Kidney (tissue), 14 donors: ENCODE results near the gene RPS6KB2. TPM values are rescaled to one million over a fixed set of nuclear protein-coding genes. Genes with fewer than 3 reads are reported as not detected.
A peak's percentile ranks its signal among the peaks of the same experiment; 100 is the strongest.

Source experiments
- DNase-seq, 5 donors: peaks; one replicate each; pipeline ENCODE4 v3.0.0-alpha.2; 2013 to 2020
- FAIRE-seq: peaks from 2 replicates; lab custom pipeline; 2012; peaks lifted over from hg19 to GRCh38; lab: Jason Lieb, UNC
- H3K27ac ChIP-seq, 2 donors: one replicate each; pipeline ENCODE4 v1.7.0; 2013; ENCODE audit warnings: low read depth in 2 of 2, low read length in 2 of 2, inconsistent platforms in 1 of 2
- H3K27me3 ChIP-seq: one replicate; pipeline ENCODE4 v1.7.1; 2013; ENCODE audit warnings: low read length, inconsistent platforms; ENCODE audit not compliant: control insufficient read depth, insufficient read depth
- H3K36me3 ChIP-seq, 3 donors: one replicate each; pipeline versions ENCODE4 v1.7.0 to v1.7.1; 2013; ENCODE audit warnings: low read length in 3 of 3, control low read depth in 1 of 3, inconsistent platforms in 1 of 3; ENCODE audit not compliant: insufficient read depth in 3 of 3, control insufficient read depth in 2 of 3
- H3K4me1 ChIP-seq, 3 donors: one replicate each; pipeline versions ENCODE4 v1.7.0 to v1.7.1; 2013; ENCODE audit warnings: low read length in 3 of 3, inconsistent platforms in 1 of 3, low read depth in 1 of 3; ENCODE audit not compliant: control insufficient read depth in 2 of 3, insufficient read depth in 2 of 3
- H3K4me3 ChIP-seq, 3 donors: one replicate each; pipeline versions ENCODE4 v1.7.0 to v1.8.1; 2013; ENCODE audit warnings: low read length in 3 of 3, control low read depth in 1 of 3, inconsistent platforms in 1 of 3
- H3K9ac ChIP-seq, 3 donors: one replicate each; pipeline versions ENCODE4 v1.7.0 to v1.7.1; 2013; ENCODE audit warnings: low read length in 3 of 3, control low read depth in 1 of 3, inconsistent platforms in 1 of 3
- H3K9me3 ChIP-seq, 3 donors: one replicate each; pipeline versions ENCODE4 v1.7.0 to v1.7.1; 2013; ENCODE audit warnings: low read length in 3 of 3, control low read depth in 1 of 3, inconsistent platforms in 1 of 3; ENCODE audit not compliant: control insufficient read depth in 2 of 3, insufficient read depth in 1 of 3
- CTCF ChIP-seq: IDR thresholded peaks from 3 replicates; pipeline ENCODE4 v1.5.1; 2012; ENCODE audit warnings: mild to moderate bottlenecking, moderate library complexity, borderline replicate concordance; ENCODE audit not compliant: insufficient read depth; ENCODE audit errors: extremely low read depth
- intact Hi-C: fragments of 100-400 bp; cut with DNase I; formaldehyde crosslinking; loops from one replicate; pipeline ENCODE4 v1.11.1; 2022
- polyA plus RNA-seq: library from polyadenylated mRNA; stranded (reverse); fragments of 350-450 nt; fragmentation: Illumina TruSeq; extraction: RNeasy Lipid Tissue Mini Kit (QIAGEN cat#74804); gene quantifications from one replicate; pipeline ENCODE4 v1.2.3, GENCODE V29; 2014; ENCODE audit warnings: low read depth, low replicate concordance; ENCODE audit not compliant: insufficient read depth
- total RNA-seq: library from RNA; stranded (reverse); fragmentation: NEBNext Ultra II Directional; extraction: Animal tissue kit (Norgen Biotek cat#: 25700); gene quantifications from one replicate; pipeline ENCODE4 v1.2.1, GENCODE V29; 2021
- donor health status: control.
- donor health status: control.
- donor health status: control.
- donor health status: control.
- donor health status: control.
- donor health status: DM: yes; HTN: yes; CAD: no.
- donor health status: Normal renal cell carcinoma (clear cell type).

The RPS6KB2 gene
- total and polyA plus RNA-seq, 2 donors from 2014 or later, result 41.3 to 45.4 TPM

- Histone ChIP-seq H3K27ac (no peak overlapping the region), H3K36me3 (no peaks in the 10 kb centered on the region), H3K4me3 (no peak overlapping the region), H3K4me1 (peaks cover 0 to 3% (median 0%) of the 10 kb centered on the region in 3 donors), H3K9ac (no peak overlapping the region), H3K27me3 (no peaks in the 10 kb centered on the region), H3K9me3 (no peaks in the 10 kb centered on the region)
- DNase-seq, result peak in 1 of 5 donors; percentile 78
- TF ChIP-seq CTCF, result no peak
- intact Hi-C loops, result no loop called here
- FAIRE-seq, result no peak
Measured at GRCh38 chr11:67406420-67406968, 21.8 kb upstream of the RPS6KB2 start.

GRCh38 chr11:67406969-67407687, 21.2 kb upstream of the RPS6KB2 start:
- intact Hi-C loops, result no loop called here
- H3K4me3 ChIP-seq, result no peak overlapping the region
- DNase-seq, result no peak
- no peak for FAIRE-seq
- H3K4me1 ChIP-seq, result peaks cover 0 to under 1% (median 0%) of the 10 kb centered on the region in 3 donors
- H3K9ac ChIP-seq, result no peak overlapping the region
- H3K36me3 ChIP-seq, result no peaks in the 10 kb centered on the region
- H3K27ac ChIP-seq, result no peak overlapping the region
- H3K9me3 ChIP-seq, result no peaks in the 10 kb centered on the region
- no peak for TF ChIP-seq CTCF
- no peaks in the 10 kb centered on the region for H3K27me3 ChIP-seq

DNA sequence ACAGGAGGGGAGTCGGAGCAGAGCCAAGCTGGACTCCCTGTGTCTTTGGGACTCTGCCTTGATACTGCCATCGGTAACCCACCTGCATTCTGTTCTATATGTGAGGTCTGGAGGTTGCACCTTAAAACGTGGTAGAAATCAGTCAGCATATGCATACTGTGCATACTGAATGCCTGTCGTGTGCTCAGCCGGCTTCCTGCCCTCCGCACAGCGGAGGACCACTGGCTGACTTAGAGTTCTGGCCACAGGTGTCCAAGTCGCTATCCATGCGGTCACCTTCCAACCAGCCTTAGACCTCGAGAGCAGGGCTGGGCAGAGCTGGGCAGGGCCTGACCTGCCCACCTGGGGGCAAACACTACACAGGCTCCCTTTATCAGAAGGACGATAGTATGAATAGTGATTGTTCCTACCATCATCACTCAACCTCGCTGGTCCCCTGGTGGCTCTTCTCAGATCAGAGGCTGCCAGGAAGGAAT, 20.6 kb upstream of the RPS6KB2 start:
- no peak overlapping the region for H3K9ac ChIP-seq
- H3K9me3 ChIP-seq, result no peaks in the 10 kb centered on the region
- no peaks in the 10 kb centered on the region for H3K36me3 ChIP-seq
- no peaks in the 10 kb centered on the region for H3K27me3 ChIP-seq
- intact Hi-C loops, result no loop called here
- DNase-seq (no peak), FAIRE-seq (no peak)
- no peak overlapping the region for H3K4me3 ChIP-seq
- no peak overlapping the region for H3K27ac ChIP-seq
- TF ChIP-seq CTCF, result no peak
- no peaks in the 10 kb centered on the region for H3K4me1 ChIP-seq
